Head of caudate nucleus (tissue), 42 donors: ENCODE results near the gene AANAT.

Source experiments
- DNase-seq, 42 donors: peaks; one replicate each; pipeline versions ENCODE4 v3.0.0 to v3.0.0-alpha.2; 2020 to 2021; ENCODE audit warnings: mixed read lengths in 7 of 42
- intact Hi-C: fragments of 100-400 bp; cut with DNase I; formaldehyde crosslinking; loops from one replicate; pipeline ENCODE4 v1.15.0; 2022

Gene AANAT

DNA sequence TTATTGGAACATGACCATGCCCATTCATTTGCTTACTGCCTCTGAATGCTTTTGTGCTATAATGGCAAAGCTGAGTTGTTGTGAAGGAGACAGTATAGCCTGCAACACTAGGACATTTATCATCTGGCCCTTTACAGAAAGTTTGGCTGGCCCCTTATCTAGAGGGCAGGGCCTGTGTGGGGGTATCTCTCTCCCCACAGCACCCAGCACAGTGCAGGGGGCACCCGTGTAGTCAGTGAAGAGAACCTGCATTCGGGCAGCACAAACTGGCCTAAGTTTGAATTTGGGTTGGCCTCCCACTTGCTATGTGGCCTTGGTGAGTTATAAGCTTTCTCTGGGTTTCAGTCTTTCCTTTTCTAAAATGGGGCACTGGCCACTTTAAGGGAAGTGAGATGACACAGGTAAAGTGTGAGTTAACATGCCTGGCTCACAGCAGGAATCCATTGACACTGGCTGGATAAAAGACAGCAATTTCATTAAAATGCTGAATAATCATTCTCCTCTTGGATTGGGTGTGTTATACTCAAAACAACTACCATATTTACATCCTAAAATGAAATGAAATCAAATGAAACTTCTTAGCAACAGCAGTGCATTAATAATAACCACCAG is 26.5 kb upstream of the AANAT start:
- DNase-seq: no peak
- intact Hi-C loops: no loop called here

DNA sequence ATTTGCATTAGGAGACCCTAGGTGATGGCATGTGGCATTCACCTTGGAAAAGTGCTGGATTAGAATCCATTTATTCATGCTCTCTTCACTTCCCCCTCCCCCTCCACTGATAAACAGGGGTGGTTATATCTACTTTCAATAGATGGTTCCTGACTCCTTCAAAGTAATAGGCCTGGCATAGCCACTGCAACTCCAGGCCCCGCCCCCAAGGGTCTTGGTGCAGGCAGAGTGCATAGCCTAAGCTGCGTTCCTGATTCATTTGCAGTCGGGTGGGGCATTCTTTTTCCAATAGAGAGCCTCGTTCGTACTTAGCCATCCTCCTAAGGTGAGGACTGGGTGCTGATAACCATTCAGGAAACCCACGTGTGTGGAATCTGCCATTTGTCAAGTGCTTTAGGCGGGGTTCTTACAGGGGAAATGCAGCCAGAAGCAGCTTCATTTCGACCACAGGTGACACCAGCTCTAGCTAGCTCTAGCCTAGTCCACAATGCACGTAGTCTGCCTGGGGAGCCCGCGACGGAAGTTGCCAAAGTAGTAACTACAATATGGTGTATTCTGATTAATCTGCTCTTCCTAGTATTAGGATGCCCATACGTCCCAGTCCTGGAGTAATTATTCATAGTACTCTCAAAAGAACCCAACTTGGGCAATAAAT is 25.6 kb upstream of the AANAT start:
- DNase-seq: no peak
- intact Hi-C loops: no loop called here

DNA sequence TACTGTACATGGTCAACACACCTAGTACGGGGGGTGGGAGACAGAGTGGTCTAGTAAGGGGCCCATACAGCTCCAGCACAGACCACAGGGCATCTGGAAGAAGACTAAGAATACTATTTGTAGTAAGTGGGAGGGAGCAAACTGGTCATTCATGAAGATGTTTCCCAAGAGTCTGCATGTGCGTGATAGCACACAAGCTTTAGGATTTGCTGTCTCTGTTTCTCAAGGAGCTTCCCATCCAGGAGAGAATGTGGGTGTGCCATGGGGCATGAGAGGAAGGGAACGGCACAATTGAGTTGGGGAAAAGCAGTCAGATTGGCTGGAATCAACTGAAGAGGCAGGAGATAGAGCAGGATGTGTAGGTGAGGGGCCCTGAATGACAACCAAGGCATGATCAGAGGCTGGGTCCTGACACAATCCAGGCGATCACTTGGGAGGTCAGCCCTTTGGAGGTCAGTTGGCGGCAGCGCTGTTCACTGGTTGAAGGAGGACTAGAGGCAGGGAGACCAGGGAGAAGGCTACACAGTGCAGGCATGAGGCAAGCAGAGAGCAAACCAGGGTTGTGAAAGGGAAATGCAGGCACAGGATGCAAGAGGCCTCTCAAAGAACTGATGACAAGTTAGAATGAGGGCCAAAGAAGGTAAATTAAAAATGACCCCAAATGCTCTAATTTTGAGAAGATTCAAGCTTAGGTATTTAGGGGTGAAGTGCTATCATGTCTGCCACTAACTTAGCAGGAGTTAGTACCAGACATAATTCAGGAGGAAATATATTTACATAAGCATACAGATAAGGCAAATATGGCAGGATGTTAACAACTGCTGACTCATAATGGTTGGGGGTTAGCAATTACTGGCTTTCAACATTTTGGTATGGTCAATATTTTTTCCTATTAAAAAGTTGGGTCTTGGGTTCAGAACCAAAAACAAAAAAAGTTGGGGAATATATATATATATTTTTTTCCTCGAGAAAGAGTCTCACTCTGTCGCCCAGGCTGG is 24.8 kb upstream of the AANAT start:
- intact Hi-C loops: no loop called here
- DNase-seq: no peak

DNA sequence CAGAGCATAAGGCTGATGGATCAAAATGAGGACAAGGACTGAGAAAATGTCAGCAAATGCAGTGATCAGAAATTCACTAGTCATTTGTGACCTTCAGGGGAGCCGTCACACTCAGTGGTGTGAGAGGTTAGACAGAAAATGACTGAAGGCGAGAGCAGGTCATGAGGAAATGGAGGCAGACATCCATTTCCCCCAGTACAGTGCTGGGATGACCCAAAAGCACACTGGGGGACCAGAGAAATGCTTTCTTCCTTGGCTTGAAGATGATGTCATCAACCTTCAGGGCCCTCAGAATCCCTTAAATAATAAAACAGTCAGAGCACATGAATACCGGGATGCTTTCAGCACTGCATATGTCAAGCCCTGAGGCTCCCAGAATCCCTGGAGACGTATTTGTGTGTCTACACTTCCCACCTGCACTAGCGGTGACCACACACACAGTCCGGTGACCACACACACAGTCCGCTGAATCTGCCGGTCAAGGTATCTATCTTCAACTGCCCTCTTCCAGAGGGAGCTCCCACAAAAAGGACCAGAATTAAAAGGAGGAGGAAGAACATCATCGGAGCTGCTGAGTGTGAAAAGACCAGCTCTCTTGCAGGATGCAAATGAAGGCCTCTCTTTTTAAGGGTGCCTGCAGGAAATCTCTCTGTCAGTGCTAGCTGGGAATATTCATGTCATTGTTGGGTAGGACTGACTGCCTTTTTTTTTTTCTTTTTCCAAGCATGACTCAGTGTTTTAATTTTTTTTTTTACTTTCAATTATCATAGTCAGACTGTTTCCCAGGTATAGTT is 22.7 kb upstream of the AANAT start:
- DNase-seq: peak in 8 of 42 donors; percentile 29 to 67 (median 45)
- intact Hi-C loops: no loop called here

DNA sequence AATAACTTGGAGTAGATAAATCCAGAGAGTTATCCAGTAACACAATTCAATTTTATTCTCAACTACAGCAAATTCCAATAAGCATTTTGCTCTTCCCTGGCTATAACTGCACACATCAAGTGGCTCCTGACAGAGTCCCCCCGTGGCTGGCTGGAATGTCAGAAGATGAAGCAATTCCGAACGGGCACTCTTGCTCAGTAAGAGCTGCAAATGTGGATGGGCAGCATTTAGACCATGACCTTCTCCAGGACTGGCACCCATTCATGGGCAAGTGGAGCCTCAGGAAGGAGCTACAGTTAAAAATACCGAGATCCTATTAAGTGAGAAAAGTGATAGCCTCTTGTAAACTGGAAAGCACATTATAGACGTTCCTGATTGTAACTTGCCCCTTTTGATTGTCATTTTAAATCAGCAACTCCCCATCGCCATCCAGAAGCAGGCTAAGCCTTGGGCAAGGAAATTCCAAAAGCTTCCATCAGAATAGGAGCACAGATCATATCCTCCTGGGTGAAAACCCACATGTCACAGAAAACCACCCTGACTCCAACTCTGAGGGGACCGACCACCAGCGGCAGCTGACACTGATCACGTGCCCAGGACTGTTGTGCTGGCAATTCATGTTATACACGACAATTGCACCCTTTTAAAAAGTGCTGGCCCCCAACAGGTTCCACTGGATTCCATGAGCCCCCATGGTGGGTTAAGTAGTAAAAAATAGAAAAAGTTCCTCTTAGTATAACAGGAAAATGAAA is 21.5 kb upstream of the AANAT start:
- DNase-seq: no peak
- intact Hi-C loops: no loop called here

DNA sequence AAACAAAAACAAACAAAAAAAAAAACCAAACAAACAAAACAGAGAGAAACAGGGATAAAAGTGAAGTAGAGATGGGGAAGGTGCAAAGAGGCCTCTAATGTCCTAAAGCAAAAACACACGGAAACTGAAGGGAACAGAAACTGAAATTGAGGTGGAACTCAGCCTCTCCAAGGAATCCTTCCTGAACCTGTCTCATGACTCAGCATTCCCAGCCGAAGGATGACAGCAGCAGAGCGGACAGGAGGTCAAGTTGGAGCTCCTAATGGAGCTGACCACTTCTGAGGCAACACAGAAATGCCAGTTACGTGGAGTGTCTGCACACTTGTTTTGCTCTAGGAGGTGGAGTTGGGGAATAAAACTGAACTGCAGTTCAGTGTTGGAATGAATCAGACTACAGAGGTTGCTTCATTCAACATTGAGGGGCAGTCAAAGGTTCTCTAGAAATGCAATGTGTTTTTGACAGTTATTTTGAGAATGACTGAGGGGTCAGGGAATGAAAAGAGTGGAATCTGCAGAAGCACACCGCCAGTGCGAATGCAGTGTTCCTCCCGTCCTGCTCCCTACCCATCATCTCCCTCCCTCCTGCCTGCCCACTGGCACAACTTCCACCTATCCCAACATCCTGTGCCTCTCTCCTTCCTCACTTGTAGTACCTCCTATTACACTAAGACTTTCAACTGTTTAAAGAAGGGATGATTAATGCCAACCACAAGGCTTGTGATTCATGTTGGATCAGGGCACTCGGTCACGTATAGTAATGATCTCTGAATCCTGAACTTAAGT is 20.8 kb upstream of the AANAT start:
- intact Hi-C loops: no loop called here
- peak in 3 of 42 donors; percentile 10 to 58 (median 37) for DNase-seq

DNA sequence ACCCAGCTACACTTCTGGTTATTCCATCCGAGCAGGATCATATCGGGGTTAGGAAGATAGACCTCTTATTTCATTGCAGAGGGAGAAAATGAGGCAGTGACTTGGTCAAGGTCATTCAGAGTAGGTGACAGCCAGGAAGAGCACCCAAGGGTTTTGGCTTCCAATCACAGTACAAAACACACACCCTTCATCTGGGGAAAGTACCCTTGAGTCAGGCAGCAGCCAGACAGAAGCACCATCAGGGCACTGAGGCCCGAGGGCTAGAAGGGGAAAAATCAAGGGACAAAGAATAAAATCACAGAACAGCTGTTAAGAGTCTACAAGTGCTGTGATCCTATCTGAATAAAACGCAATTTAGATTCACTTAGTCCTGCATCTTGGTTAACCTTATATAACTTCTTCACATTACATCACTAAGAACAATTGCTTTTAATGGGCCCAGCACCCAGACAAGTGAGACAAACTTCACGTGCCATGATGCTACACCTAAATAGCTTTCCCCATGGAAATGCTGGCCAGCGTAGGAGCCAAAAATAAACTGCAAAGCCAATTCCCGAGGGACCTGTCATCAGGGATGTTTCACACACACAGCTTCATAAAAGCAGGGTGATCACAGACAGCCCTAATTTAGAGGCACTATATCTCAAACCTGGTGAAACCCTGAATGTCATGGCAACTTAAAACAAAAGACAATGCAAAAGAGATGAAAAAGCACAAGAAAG is 19.3 kb upstream of the AANAT start:
- intact Hi-C loops: no loop called here
- DNase-seq: no peak

DNA sequence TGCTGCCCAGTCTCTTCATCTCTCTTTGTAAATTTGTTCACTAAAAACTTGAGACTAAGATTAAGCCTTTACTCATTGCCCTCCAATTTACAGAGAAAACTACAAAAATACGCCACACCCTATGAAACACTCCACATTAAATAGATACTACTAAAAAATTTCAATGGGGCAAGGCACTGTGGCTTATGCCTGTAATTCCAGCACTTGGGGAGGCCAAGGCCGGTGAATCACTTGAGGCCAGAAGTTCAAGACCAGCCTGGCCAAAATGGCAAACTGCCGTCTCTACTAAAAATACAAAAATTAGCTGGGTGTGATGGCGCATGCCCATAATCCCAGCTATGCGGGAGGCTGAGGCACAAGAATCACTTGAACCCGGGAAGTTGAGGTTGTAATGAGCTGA is 18.3 kb upstream of the AANAT start:
- DNase-seq: no peak
- intact Hi-C loops: no loop called here

DNA sequence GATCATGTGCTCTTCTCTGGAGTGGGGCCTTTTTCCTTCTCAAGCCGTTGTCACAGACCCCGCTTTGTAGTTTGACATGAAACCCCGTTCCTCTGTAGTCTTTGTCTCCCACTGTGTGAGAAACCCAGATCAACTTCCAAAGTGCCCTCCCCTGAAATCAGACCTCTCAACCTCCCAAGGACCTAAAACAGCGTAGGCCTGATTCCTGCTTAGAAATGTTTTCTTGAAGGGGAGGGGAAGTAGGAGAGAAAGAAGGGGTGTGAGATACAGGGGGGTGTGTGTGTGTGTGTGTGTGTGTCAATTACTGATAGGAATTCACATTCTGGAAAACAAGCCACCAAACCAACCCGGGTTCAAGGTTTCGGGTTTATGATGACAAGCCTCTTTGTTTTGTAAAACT is 15.9 kb upstream of the AANAT start:
- DNase-seq: no peak
- intact Hi-C loops: loop anchor here (10.0 kb wide), 1 partner anchor 47 kb away; no protein-coding TSS in a partner anchor

DNA sequence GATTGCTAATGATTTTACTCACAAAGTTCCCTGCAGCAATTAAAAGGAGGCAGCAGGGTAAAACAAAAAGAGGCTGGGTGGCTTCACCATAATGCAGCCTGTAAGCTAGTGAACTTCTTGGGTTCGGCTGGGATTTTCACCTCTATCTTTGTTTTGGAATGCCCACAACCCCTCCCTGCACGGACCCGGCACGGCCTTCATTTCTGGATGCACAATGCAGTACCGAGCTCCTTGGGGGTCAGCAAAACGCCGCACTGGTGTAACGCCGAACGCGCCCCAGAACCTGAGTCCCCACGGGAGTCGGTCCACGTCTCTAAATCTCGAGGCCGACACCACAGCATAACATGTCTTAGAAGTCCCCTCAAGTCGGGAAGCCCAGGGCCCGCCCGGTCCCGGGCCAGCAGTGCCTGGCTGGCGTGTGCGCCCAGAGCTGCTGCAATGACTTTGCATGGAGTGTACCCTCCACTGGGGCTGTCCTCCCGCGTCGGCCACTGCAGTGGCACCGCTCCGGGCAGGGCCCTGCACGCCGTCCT is 15.2 kb upstream of the AANAT start:
- DNase-seq: peak in 8 of 42 donors; percentile 18 to 50 (median 32)
- intact Hi-C loops: loop anchor here (10.0 kb wide), 1 partner anchor 47 kb away; no protein-coding TSS in a partner anchor

DNA sequence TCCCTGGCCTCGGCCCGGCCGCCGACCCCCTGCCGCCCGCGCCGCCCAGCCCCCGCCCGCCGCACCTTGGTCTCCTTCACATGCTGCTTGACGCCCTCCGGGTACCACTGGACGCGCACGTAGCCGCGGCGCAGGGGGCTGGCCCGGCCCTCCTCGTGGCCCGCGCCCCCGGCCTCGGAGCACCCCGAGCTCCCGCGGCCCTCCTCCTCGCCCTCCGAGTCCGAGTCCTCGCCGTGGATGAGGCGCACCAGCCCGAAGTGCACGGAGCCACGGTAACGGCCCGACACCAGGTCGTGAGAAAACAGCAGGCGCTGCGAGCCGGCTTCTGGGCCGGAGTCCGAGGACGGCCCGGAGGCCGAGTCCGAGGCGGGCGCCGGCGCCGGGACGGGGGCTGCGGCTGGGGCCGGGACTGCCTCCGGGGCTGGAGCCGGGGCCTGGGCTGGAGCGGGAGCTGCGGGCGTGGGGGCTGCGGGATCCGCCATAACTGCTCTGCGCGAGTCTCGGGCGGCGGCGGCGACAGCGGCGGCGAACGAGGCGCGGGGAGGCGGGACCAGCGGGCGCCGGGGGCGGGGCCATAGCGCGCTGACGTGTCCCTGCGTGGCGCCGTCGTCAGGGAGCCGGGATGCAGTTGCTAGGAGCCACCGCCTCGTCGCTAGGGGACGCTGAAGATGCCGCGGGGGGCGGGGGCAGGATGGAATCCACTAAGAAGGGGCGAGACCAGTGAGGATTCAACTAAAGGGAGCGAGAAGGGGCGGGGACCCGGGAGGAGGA is 14.6 kb upstream of the AANAT start, which contains the start of gene UBE2O:
Gene UBE2O (minus strand): TSS at position 493 of the 771 bp plus-strand sequence. CDS start 11 bp downstream, at position 482.
- DNase-seq: peak; percentile 68 to 96 (median 92)
- intact Hi-C loops: loop anchor here (10.0 kb wide), 1 partner anchor 48 kb away; no protein-coding TSS in a partner anchor

DNA sequence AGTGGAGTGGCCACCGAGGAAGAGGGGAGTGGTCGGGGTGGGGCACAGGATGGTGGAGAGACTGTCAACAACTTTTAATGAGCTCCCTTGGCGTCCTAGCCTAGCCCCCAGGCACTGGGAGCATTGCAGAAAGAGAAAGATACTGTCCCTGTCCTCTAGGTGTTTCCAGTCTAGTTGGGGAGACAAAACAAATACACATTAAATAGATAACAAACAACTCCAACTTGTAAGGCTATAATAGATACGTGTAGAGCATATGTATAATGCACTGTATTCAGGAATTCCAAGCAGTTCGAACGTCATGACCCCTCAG is 14.0 kb upstream of the AANAT start:
- no peak for DNase-seq
- intact Hi-C loops: loop anchor here (10.0 kb wide), 1 partner anchor 49 kb away; no protein-coding TSS in a partner anchor

DNA sequence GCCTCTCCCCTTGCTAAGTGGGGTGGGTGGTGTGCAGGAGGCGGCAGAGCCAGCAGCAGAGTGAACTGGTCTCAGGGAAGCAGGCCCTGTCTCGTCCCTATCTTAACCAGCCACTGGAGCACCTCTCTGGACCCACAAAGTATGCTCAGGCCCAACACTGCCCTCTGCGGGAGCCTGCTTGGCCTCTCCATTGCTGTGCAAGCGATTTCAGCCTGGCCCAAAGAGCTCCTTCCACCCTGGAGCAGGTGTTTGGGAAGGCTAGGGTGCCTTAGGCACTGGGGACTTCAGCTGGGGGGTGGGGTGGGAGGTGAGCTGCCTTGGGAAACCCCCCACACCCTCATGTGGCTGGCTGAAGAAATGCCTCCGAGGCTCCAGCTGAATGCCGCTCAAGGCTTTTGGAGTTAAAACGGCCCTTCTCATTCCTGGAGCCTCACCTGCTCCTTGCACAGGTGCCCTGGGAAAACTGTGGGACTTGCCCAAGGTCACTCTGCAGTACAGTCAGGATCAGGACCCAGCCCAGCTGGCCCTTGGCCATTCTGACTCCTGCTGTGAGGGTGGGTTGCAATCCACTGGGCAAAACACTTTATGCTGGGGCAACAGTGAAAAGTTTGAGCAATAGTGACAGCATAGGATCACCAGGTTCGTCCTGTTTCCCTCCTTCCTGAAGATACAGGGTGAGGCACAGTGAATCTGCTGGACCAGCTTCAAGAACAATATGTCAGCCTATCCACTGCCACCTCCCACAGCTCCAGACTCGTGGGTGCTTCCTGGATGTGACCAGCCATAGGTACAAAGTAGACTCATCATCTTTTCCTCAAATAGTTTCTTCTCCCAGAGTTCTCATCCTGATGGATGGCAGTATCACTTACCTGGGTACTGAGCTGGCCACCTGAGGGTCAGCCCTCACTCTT is 8.6 kb upstream of the AANAT start:
- peak in 13 of 42 donors; percentile 17 to 65 (median 38) for DNase-seq
- intact Hi-C loops: loop anchor here (10.0 kb wide), 1 partner anchor 54 kb away; no protein-coding TSS in a partner anchor

DNA sequence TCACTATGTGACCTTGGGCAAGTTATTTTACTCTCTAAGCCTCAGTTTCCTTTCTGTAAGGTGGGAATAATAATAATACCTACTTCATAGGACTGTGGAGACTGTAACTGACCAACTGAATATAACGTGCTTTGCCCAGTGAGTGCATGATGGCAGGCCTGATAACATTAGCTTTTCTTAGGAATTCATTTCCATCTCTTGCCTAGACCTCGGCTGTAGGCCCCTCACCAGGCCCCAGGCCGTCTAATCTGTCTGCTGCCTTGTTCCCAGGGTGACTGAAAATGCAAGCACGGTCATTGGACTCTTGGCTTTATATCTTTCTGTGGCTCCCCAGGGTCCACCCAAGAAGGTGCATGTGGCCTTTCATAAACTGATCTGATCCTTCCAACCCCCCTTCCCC is 7.7 kb upstream of the AANAT start:
- DNase-seq: no peak
- intact Hi-C loops: loop anchor here (10.0 kb wide), 1 partner anchor 55 kb away; no protein-coding TSS in a partner anchor
